Mesendoderm (in vitro differentiated cells): ENCODE measurements around the gene ZBTB45.
"Not testable (repeated sequence)": the region's sequence is repeated elsewhere in the genome, so short reads cannot be mapped to it uniquely, and the experiment has no call there.

Source experiments
- DNase-seq: peaks from one replicate; pipeline ENCODE4 v3.0.0; 2013
- H2AK5ac ChIP-seq: 2 replicates; pipeline ENCODE4 v1.6.1; 2013; ENCODE audit warnings: low read length, inconsistent platforms
- H2BK120ac ChIP-seq: 2 replicates; pipeline ENCODE4 v1.6.1; 2013; ENCODE audit warnings: low read depth, mild to moderate bottlenecking, low read length, moderate library complexity, mixed read lengths
- H2BK15ac ChIP-seq: replicated peaks from 2 replicates; pipeline ENCODE4 v1.6.1; 2013; ENCODE audit warnings: low read depth, mild to moderate bottlenecking, moderate library complexity
- H2BK5ac ChIP-seq: 2 replicates; pipeline ENCODE4 v1.6.1; 2013; ENCODE audit warnings: low read length, inconsistent platforms
- H3K18ac ChIP-seq: 2 replicates; pipeline ENCODE4 v1.6.1; 2013; ENCODE audit warnings: mild to moderate bottlenecking, low read length, mixed read lengths
- H3K23ac ChIP-seq: one replicate; pipeline ENCODE4 v1.6.1; 2013; ENCODE audit warnings: low read length
- H3K27ac ChIP-seq: 2 replicates; pipeline ENCODE4 v1.5.1; 2013; ENCODE audit warnings: low read depth, mild to moderate bottlenecking, inconsistent platforms, low read length, moderate library complexity
- H3K27me3 ChIP-seq: 2 replicates; pipeline ENCODE4 v1.6.1; 2013; ENCODE audit warnings: low read length, control low read depth, mild to moderate bottlenecking, inconsistent platforms; ENCODE audit not compliant: insufficient read depth, poor library complexity
- H3K36me3 ChIP-seq: 2 replicates; pipeline ENCODE4 v1.6.1; 2013; ENCODE audit warnings: low read length, inconsistent platforms; ENCODE audit not compliant: control insufficient read depth, insufficient read depth
- H3K4ac ChIP-seq: one replicate; pipeline ENCODE4 v1.6.1; 2013; ENCODE audit warnings: low read depth, mild to moderate bottlenecking, low read length, moderate library complexity
- H3K4me1 ChIP-seq: 2 replicates; pipeline ENCODE4 v1.6.1; 2013; ENCODE audit warnings: low read depth, low read length, inconsistent platforms; ENCODE audit not compliant: control insufficient read depth
- H3K4me2 ChIP-seq: 2 replicates; pipeline ENCODE4 v1.6.1; 2013; ENCODE audit warnings: low read length
- H3K4me3 ChIP-seq: 2 replicates; pipeline ENCODE4 v1.5.1; 2013; ENCODE audit warnings: mild to moderate bottlenecking, low read length
- H3K56ac ChIP-seq: one replicate; pipeline ENCODE4 v1.6.1; 2013; ENCODE audit warnings: low read length
- H3K79me1 ChIP-seq: 2 replicates; pipeline ENCODE4 v1.6.1; 2013; ENCODE audit warnings: low read length, inconsistent platforms
- H3K79me2 ChIP-seq: 2 replicates; pipeline ENCODE4 v1.6.1; 2013; ENCODE audit warnings: mild to moderate bottlenecking, low read length; ENCODE audit not compliant: control insufficient read depth, insufficient read depth
- H3K9ac ChIP-seq: 2 replicates; pipeline ENCODE4 v1.6.1; 2013; ENCODE audit warnings: low read length, inconsistent platforms
- H4K5ac ChIP-seq: one replicate; pipeline ENCODE4 v1.6.1; 2013; ENCODE audit warnings: low read length
- H4K8ac ChIP-seq: one replicate; pipeline ENCODE4 v1.6.1; 2013; ENCODE audit warnings: low read depth, mild to moderate bottlenecking, control low read depth, low read length, moderate library complexity
- WGBS: extraction: QIAGEN DNeasy Blood & Tissue Kit; methylation state at CpG from one replicate; pipeline ENCODE4 v1.1.7; 2013; ENCODE audit warnings: low lambda C conversion rate, missing lambda C conversion rate; ENCODE audit not compliant: insufficient coverage; ENCODE audit errors: extremely low coverage; 5-methylcytosine and 5-hydroxymethylcytosine counted together

ZBTB45 gene

DNA sequence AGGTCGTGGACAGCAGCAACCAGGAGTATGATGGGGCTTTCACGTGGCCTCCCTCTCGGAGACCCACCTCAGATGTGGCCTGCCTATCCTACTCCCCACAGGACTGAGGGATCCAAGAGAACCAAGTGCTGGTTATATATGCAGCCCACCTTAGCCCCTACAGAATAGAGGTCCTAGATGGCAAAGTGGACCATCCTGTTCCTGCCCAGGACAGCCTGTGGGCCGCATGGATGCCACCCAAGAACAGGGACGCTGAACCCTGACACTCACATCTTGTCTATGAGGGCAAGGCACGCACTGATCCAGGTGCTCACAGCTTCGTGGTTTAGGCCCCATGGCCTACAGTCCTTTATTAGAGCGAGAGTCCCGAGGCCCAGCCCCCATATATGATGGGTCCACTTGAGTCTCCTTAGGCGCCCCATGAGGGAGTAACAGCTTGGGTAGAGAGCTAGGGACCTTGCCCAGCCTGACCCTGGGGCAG, 6.4 kb downstream of the ZBTB45 start:
- Histone ChIP-seq H2BK5ac (no peak overlapping the region), H3K9ac (peak overlapping the region; percentile 75), H3K4ac (peak overlapping the region; percentile 28), H3K4me2 (no peak overlapping the region), H3K36me3 (peaks cover 5% of the 10 kb centered on the region), H2BK15ac (no peak overlapping the region), H3K79me1 (peaks cover 16% of the 10 kb centered on the region), H3K27ac (no peak overlapping the region), H3K4me3 (no peak overlapping the region), H3K27me3 (no peaks in the 10 kb centered on the region), H3K23ac (peak overlapping the region; percentile 92), H2BK120ac (no peak overlapping the region), H3K56ac (peak overlapping the region; percentile 71), H3K18ac (no peak overlapping the region), H2AK5ac (no peak overlapping the region), H3K4me1 (peaks cover 6% of the 10 kb centered on the region), H3K79me2 (peaks cover 11% of the 10 kb centered on the region), H4K8ac (no peak overlapping the region), H4K5ac (no peak overlapping the region)
- WGBS: no CpG with 5 or more reads among the region's 10 CpGs
- DNase-seq: no peak

GRCh38 chr19:58511353-58512208, 8.0 kb downstream of the ZBTB45 start, which contains the start of gene SLC27A5:
SLC27A5 (minus strand) TSS chr19:58511992; CDS start chr19:58511955, 37 bp downstream.
- H3K4me1 ChIP-seq: peaks cover 3% of the 10 kb centered on the region
- H3K79me2 ChIP-seq: peaks cover 3% of the 10 kb centered on the region
- H3K23ac ChIP-seq: no peak within 1 kb of the TSS
- H3K36me3 ChIP-seq: peaks cover 3% of the 10 kb centered on the region
- no peak within 1 kb of the TSS for H4K5ac ChIP-seq
- WGBS: no CpG with 5 or more reads among the region's 25 CpGs
- no peak within 1 kb of the TSS for H3K27ac ChIP-seq
- no peak within 1 kb of the TSS for H3K4ac ChIP-seq
- no peak within 1 kb of the TSS for H2AK5ac ChIP-seq
- no peak within 1 kb of the TSS for H3K4me2 ChIP-seq
- peaks cover 9% of the 10 kb centered on the region for H3K79me1 ChIP-seq
- no peak within 1 kb of the TSS for H2BK5ac ChIP-seq
- peak within 1 kb of the TSS; percentile 26 for H3K56ac ChIP-seq
- DNase-seq: no peak
- no peak within 1 kb of the TSS for H4K8ac ChIP-seq
- H3K27me3 ChIP-seq: no peaks in the 10 kb centered on the region
- H3K9ac ChIP-seq: no peak within 1 kb of the TSS
- H3K18ac ChIP-seq: no peak within 1 kb of the TSS
- H2BK15ac ChIP-seq: no peak within 1 kb of the TSS
- H3K4me3 ChIP-seq: no peak within 1 kb of the TSS
- no peak within 1 kb of the TSS for H2BK120ac ChIP-seq

DNA sequence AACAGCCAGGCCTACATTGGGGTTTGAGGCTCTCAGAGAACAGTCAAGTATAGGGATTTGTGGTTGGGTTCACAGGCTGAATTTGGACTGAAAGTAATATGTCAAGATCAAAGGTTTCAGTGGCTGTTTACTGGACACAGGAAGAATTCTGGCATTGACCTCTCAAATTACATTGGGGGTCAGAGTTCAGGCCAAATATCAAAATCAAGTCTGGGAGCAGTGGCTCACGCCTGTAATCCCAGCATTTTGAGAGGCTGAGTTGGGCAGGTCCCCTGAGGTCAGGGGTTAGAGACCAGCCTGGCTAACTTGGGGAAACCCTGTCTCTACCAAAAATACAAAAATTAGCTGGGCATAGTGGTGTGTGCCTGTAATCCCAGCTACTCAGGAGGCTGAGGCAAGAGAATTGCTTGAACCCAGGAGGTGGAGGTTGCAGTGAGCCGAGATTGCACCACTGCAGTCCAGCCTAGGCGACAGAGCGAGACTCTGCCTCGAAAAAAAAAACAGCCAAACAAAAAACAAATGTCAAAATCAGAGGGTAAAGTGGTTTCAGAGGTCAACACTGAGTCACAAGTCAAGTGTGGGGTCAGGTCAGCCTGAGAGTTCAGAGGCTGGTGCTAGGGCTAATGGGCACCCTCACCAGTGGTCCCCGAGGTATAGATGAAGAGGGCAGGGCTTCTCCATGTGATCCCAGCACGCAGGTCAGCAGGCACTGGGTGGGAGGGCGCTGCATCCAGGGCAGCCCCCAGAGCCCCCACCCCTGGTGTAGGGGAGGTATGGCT, 9.3 kb downstream of the ZBTB45 start:
- Histone ChIP-seq H2BK120ac (no peak overlapping the region), H3K9ac (no peak overlapping the region), H4K8ac (no peak overlapping the region), H3K23ac (no peak overlapping the region), H3K27ac (no peak overlapping the region), H4K5ac (no peak overlapping the region), H3K79me2 (peaks cover 3% of the 10 kb centered on the region), H3K4ac (no peak overlapping the region), H3K27me3 (no peaks in the 10 kb centered on the region), H3K4me2 (no peak overlapping the region), H3K36me3 (no peaks in the 10 kb centered on the region), H2AK5ac (no peak overlapping the region), H3K79me1 (peaks cover 3% of the 10 kb centered on the region), H3K4me3 (no peak overlapping the region), H3K56ac (no peak overlapping the region), H2BK15ac (no peak overlapping the region), H3K4me1 (peaks cover 3% of the 10 kb centered on the region), H2BK5ac (no peak overlapping the region), H3K18ac (no peak overlapping the region)
- no CpG with 5 or more reads among the region's 8 CpGs for WGBS
- DNase-seq: no peak

GRCh38 chr19:58509731-58510083, 9.9 kb downstream of the ZBTB45 start:
- Histone ChIP-seq H2BK15ac (no peak overlapping the region), H3K4me2 (no peak overlapping the region), H3K4me1 (peaks cover 3% of the 10 kb centered on the region), H3K36me3 (no peaks in the 10 kb centered on the region), H4K8ac (no peak overlapping the region), H3K23ac (no peak overlapping the region), H3K9ac (no peak overlapping the region), H3K56ac (no peak overlapping the region), H3K27ac (no peak overlapping the region), H2BK120ac (no peak overlapping the region), H2BK5ac (no peak overlapping the region), H3K79me1 (peaks cover 3% of the 10 kb centered on the region), H3K79me2 (peaks cover 3% of the 10 kb centered on the region), H4K5ac (no peak overlapping the region), H3K27me3 (no peaks in the 10 kb centered on the region), H3K4me3 (no peak overlapping the region), H3K4ac (no peak overlapping the region), H3K18ac (no peak overlapping the region), H2AK5ac (no peak overlapping the region)
- WGBS: no CpG with 5 or more reads among the region's 11 CpGs
- no peak for DNase-seq

GRCh38 chr19:58507602-58508223, 11.9 kb downstream of the ZBTB45 start:
- H3K23ac ChIP-seq, H2BK120ac ChIP-seq, H3K4me1 ChIP-seq, DNase-seq, H3K56ac ChIP-seq, H2AK5ac ChIP-seq, H3K4me2 ChIP-seq, H3K27me3 ChIP-seq, H3K79me2 ChIP-seq, H3K4ac ChIP-seq, H4K5ac ChIP-seq, H2BK15ac ChIP-seq, H3K9ac ChIP-seq, H3K27ac ChIP-seq, H2BK5ac ChIP-seq, H4K8ac ChIP-seq, H3K79me1 ChIP-seq, H3K36me3 ChIP-seq, H3K4me3 ChIP-seq, H3K18ac ChIP-seq: not testable (repeated sequence)
- no CpG with 5 or more reads among the region's 8 CpGs for WGBS
